DOHH2 (cell line): Measurements from ENCODE around the gene EPAS1.

Experiments
- H3F3A ChIP-seq: fragments of 200-600 bp; sonication (generic), shearing (Covaris generic); 2 replicates; pipeline ENCODE4 v1.6.0; 2016; ENCODE audit warnings: antibody characterized with exemption, mild to moderate bottlenecking; ENCODE audit not compliant: control insufficient read depth, insufficient read depth
- H3K27ac ChIP-seq: fragments of 200-600 bp; sonication (generic); 2 replicates; pipeline ENCODE4 v1.5.1; 2014; ENCODE audit warnings: low read depth, mild to moderate bottlenecking, low read length, moderate library complexity
- H3K27me3 ChIP-seq: fragments of 200-600 bp; sonication (generic); 2 replicates; pipeline ENCODE4 v1.6.1; 2014; ENCODE audit warnings: mild to moderate bottlenecking, low read length, mixed read lengths; ENCODE audit not compliant: control insufficient read depth
- H3K36me3 ChIP-seq: fragments of 200-600 bp; sonication (generic); 2 replicates; pipeline ENCODE4 v1.6.1; 2014; ENCODE audit warnings: mild to moderate bottlenecking, low read length, moderate library complexity, mixed read lengths; ENCODE audit not compliant: control insufficient read depth
- H3K4me1 ChIP-seq: fragments of 200-600 bp; sonication (generic); 2 replicates; pipeline ENCODE4 v1.6.1; 2014; ENCODE audit warnings: mild to moderate bottlenecking, low read length, mixed read lengths; ENCODE audit not compliant: control insufficient read depth
- H3K4me2 ChIP-seq: fragments of 200-600 bp; sonication (generic); 2 replicates; pipeline ENCODE4 v1.6.0; 2014; ENCODE audit warnings: mild to moderate bottlenecking, low read length, moderate library complexity
- H3K4me3 ChIP-seq: fragments of 200-600 bp; sonication (generic); 2 replicates; pipeline ENCODE4 v1.5.1; 2014; ENCODE audit warnings: mild to moderate bottlenecking, low read length, mixed read lengths
- H3K79me2 ChIP-seq: fragments of 200-600 bp; sonication (generic); 2 replicates; pipeline ENCODE4 v1.6.1; 2014; ENCODE audit warnings: mild to moderate bottlenecking, low read length, mixed read lengths; ENCODE audit not compliant: control insufficient read depth
- H3K9me2 ChIP-seq: fragments of 200-600 bp; sonication (generic); replicated peaks from 2 replicates; pipeline ENCODE4 v1.6.1; 2014; ENCODE audit warnings: mild to moderate bottlenecking, low read length, mixed read lengths; ENCODE audit not compliant: control insufficient read depth
- H3K9me3 ChIP-seq: fragments of 200-600 bp; sonication (generic); 2 replicates; pipeline ENCODE4 v1.6.1; 2014; ENCODE audit warnings: antibody characterized with exemption, low read length, mixed read lengths; ENCODE audit not compliant: control insufficient read depth, insufficient read depth
- H4K20me1 ChIP-seq: fragments of 200-600 bp; sonication (generic); 2 replicates; pipeline ENCODE4 v1.6.0; 2014; ENCODE audit warnings: low read depth, mild to moderate bottlenecking, antibody characterized with exemption, low read length, moderate library complexity; ENCODE audit not compliant: control insufficient read depth, insufficient read depth
- EZH2phosphoT487 ChIP-seq: fragments of 200-600 bp; sonication (generic); IDR thresholded peaks from 2 replicates; pipeline ENCODE4 v1.6.1; 2017; ENCODE audit warnings: borderline replicate concordance, mild to moderate bottlenecking, antibody characterized with exemption, low read length, moderate library complexity, mixed read lengths
- TF ChIP-seq, protein P1 (sequence below): fragments of 200-600 bp; sonication (generic); IDR thresholded peaks from one replicate; pipeline ENCODE4 v1.5.1; 2014; ENCODE audit warnings: antibody characterized with exemption, mild to moderate bottlenecking, low read depth, low read length; ENCODE audit not compliant: poor library complexity, severe bottlenecking

EPAS1 gene

DNA sequence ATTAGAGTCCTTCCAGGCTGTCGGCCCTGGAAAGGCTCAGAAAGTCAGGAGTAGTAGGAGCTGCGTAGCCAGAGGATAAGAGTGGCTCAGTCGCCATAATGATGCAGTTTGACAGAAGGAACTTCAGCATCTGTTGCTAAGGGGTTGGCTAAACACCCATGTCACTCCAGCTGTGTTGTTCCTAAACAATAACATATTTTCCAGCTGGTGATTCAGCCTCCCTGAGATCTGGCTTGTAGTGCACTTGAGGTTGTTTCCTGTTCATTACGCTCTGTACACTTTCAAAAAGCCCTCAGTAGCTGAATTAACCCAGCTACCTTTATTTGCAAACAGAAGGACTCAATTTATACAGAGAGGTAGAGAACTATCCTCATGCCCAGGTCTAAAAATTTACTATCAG is 39.7 kb upstream of the EPAS1 start:
- Histone ChIP-seq H3K9me3 (no peaks in the 10 kb centered on the region), H4K20me1 (no peaks in the 10 kb centered on the region), H3F3A (no peaks in the 10 kb centered on the region), H3K4me3 (no peak overlapping the region), H3K79me2 (no peaks in the 10 kb centered on the region), H3K4me2 (no peak overlapping the region), H3K9me2 (no peaks in the 10 kb centered on the region), H3K27me3 (peaks cover 4% of the 10 kb centered on the region; the same call in 1 of the 2 replicates), H3K4me1 (no peaks in the 10 kb centered on the region), H3K27ac (no peak overlapping the region), H3K36me3 (no peaks in the 10 kb centered on the region)
- no peak for TF ChIP-seq EZH2phosphoT487
- TF ChIP-seq, protein P1, sequence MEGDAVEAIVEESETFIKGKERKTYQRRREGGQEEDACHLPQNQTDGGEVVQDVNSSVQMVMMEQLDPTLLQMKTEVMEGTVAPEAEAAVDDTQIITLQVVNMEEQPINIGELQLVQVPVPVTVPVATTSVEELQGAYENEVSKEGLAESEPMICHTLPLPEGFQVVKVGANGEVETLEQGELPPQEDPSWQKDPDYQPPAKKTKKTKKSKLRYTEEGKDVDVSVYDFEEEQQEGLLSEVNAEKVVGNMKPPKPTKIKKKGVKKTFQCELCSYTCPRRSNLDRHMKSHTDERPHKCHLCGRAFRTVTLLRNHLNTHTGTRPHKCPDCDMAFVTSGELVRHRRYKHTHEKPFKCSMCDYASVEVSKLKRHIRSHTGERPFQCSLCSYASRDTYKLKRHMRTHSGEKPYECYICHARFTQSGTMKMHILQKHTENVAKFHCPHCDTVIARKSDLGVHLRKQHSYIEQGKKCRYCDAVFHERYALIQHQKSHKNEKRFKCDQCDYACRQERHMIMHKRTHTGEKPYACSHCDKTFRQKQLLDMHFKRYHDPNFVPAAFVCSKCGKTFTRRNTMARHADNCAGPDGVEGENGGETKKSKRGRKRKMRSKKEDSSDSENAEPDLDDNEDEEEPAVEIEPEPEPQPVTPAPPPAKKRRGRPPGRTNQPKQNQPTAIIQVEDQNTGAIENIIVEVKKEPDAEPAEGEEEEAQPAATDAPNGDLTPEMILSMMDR: no peak

DNA sequence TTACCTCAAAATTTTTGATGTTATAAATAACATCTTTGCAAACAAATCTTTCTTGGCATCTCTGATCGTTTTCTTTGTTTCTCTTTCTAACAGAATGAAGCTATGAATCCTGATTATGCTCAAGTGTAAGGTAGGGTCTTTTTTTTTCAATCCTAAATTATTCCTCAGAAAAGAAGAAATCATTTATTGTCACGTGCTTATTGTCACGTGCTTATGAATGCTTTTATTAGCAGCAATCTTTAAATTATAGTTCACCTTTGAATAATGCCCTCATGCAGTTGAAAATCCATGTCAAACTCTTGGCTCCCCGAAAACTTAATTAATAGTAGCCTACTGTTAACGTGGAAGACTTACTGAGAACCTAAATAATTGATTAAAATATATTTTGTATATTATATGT is 39.2 kb upstream of the EPAS1 start:
- Histone ChIP-seq H3K9me2 (no peaks in the 10 kb centered on the region), H3K27me3 (peaks cover 4% of the 10 kb centered on the region; the same call in 1 of the 2 replicates), H4K20me1 (no peaks in the 10 kb centered on the region), H3K79me2 (no peaks in the 10 kb centered on the region), H3K4me2 (no peak overlapping the region), H3K36me3 (no peaks in the 10 kb centered on the region), H3F3A (no peaks in the 10 kb centered on the region), H3K9me3 (no peaks in the 10 kb centered on the region), H3K4me1 (no peaks in the 10 kb centered on the region), H3K4me3 (no peak overlapping the region), H3K27ac (no peak overlapping the region)
- no peak for TF ChIP-seq EZH2phosphoT487
- TF ChIP-seq, protein P1: no peak

DNA sequence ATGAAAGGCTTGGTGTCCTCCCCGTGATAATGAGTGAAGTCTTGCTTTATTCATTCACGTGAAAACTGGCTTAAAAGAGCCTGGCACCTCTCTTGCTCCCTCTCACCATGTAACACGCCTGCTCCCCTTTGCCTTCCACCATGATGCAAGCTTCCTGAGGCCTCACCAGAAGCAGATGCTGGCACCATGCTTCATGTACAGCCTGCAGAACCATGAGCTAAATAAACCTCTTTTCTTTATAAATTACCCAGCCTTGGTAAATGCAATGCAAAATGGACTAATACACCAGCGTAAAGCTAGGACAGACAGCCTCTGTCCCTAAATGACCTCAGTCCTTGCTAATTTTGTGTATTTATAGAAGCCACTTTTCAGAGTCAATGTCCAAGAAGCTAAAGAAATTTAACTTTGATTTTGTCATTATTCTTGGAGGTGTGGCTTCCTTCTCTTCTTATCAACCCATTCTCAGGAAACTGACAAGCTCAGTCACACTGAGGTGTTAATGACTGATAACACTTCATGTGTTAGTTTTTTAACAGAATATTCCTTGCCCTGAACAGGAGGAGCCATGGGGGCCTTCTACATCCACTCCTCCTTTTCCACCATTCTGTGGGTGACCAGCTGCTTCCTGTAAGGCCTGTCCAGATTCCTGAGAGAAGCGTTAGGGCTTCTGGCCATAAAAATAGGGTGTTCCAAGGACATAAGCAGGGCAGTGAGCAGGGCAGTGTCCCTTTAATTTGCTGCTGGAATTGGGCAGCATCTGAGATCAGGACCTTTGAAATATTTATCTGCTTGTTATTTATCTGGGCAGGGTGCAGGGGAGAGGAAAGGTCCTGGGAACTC is 38.0 kb upstream of the EPAS1 start:
- no peak overlapping the region for H3K27ac ChIP-seq

More for the DNA sequence above, 38.0 kb upstream of the EPAS1 start:
- no peaks in the 10 kb centered on the region for H3K36me3 ChIP-seq
- H4K20me1 ChIP-seq: no peaks in the 10 kb centered on the region
- no peaks in the 10 kb centered on the region for H3F3A ChIP-seq
- H3K79me2 ChIP-seq: no peaks in the 10 kb centered on the region
- TF ChIP-seq, protein P1: no peak
- TF ChIP-seq EZH2phosphoT487: no peak
- H3K4me2 ChIP-seq: no peak overlapping the region
- peaks cover 4% of the 10 kb centered on the region; the same call in 1 of the 2 replicates for H3K27me3 ChIP-seq
- no peaks in the 10 kb centered on the region for H3K9me2 ChIP-seq
- no peaks in the 10 kb centered on the region for H3K9me3 ChIP-seq
- H3K4me1 ChIP-seq: no peaks in the 10 kb centered on the region
- no peak overlapping the region for H3K4me3 ChIP-seq
